HG02763 (cell line): ENCODE measurements around the gene TBXT.
A peak's percentile ranks its signal among the peaks of the same experiment; 100 is the strongest.
"Not testable (repeated sequence)": the region's sequence is repeated elsewhere in the genome, so short reads cannot be mapped to it uniquely, and the experiment has no call there.

Experiments used
- ATAC-seq: cut with Tn5 transposase; IDR thresholded peaks from one replicate; pipeline ENCODE4 v1.9.1; 2021; ENCODE audit warnings: mild to moderate bottlenecking, moderate library complexity; ENCODE audit not compliant: unreplicated experiment

Gene TBXT, protein sequence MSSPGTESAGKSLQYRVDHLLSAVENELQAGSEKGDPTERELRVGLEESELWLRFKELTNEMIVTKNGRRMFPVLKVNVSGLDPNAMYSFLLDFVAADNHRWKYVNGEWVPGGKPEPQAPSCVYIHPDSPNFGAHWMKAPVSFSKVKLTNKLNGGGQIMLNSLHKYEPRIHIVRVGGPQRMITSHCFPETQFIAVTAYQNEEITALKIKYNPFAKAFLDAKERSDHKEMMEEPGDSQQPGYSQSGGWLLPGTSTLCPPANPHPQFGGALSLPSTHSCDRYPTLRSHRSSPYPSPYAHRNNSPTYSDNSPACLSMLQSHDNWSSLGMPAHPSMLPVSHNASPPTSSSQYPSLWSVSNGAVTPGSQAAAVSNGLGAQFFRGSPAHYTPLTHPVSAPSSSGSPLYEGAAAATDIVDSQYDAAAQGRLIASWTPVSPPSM

GRCh38 chr6:166167801-166168615 is at the start of gene TBXT:
Gene TBXT (minus strand): TSS chr6:166167851. CDS start chr6:166167591, 260 bp downstream.
- ATAC-seq = no peak

DNA sequence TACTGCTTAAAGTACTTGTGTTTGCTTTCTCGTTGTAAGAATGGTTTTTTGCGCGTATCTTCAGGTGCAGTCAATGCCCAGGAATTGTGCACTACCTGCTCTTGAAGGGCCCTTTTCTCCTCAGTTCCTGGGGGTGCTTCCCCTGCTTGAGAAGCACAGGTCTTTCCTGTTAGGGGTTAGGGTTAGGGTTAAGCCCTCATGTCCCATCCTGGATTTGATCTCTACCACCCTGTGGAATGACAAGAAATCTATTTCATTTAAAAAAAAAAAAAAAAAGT is 39.6 kb upstream of the TBXT start:
- ATAC-seq = no peak

GRCh38 chr6:166206510-166207283 is 39.0 kb upstream of the TBXT start:
- no peak for ATAC-seq

DNA sequence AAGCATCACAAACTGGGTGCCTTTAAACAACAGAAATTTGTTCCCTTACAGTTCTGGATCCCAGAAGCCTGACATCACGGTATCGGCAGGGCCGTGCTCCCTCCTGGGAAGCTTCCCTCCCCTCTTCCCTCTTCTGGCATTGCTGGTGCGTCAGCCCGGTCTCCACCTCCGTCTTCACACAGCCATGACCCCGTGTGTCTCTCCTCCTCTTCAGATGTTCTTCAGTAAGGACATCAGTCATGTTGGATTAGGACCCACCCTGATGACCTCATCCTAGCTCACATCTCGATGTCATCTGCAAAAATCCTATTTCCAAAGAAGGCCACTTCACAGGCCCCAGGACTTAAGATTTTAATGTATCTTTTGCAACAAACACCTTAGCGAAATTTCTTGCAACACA is 38.4 kb upstream of the TBXT start:
- ATAC-seq = no peak

- ATAC-seq = no peak
These were observed 37.4 kb upstream of the TBXT start for GRCh38 chr6:166204852-166205650.

- no peak for ATAC-seq
These were observed 36.1 kb upstream of the TBXT start for GRCh38 chr6:166203641-166204222.

DNA sequence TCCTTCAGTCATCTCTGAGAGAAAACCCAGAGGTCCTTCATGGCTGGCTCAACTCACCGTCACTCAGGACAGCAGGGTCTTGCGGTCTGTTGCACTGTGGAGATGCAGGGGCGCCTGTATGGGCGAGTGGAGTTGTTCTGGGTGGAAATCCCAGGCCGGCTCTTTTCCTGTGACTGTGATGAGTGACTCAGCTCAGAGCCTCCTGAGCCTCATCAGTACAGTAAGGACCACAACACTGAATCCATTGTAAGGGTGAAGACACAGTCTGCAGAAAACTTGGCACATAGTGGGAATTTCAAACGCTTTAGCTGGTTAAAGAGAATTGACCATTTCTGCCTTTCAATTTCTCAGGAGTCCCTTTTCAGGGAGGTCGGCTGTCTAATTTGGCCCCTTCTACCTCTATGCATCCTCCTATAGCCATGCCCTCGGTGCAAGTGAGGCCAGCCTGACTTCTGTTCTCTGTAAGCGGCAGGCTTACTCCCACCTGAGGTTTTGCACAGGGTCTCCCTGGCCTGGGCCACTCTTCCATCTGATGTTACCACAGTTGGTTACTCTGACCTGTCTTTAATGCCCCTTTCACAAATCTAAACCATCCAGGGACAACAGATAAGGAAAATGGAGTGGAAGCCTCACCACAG is 35.5 kb upstream of the TBXT start:
- ATAC-seq = no peak

GRCh38 chr6:166202321-166202733 is 34.7 kb upstream of the TBXT start:
- peak; percentile 89 for ATAC-seq

DNA sequence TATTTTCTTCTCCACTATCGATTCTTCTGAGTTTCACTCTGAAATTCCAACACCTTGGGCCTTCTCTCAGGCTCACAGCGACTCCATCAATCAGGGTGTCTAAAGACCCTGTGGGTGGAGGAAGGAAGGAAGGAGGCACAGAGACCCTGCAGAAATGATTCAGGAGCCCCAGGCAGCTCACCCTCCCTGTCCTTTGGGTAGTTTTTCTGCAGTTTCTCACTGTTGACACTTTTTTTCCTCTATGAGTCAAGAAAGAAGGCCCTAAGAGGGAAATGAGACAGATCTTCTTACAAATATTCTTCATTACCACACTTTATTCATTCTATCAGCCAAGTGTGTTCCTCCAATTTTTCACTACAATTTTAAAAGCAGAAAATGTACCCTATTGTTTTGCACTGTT is 34.2 kb upstream of the TBXT start:
- peak; percentile 8 for ATAC-seq

DNA sequence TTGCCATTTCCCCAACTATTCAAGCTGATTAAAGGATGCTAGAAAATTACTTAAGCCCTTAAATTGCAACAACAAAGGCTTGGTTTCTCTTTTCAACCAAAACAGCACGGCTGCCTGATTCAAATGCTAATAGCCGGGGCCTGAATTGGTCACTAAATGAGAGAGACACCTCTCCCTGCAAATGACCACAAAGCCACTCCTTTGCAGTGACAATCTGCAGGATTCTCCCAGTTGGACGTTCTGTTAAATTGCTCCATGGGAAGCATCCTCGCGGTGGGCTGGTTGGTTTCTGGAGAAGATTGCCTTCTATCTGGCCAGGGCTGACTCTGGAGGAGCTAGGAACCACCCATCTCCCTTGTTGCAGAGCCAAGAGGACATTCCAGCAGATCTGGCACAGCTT is 29.7 kb upstream of the TBXT start:
- no peak for ATAC-seq

DNA sequence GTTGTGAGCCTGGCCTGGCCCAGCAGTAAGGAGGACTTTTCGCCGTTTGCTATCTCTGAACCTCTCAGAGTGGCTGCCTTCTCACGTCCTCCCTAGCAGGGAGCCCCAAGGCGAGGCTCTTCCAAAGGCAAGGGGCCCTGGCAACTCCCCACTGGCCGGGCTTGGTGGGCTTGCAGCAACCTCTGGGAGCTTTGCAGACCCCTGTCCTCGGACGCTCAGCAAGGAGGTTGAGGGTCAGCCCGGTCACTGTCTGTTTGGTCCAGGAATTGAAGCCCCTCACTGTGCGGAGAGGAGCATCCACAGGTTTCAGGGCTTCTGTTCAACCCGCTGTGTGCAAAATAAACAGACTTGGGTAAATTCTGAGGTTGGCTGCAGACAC is 28.2 kb upstream of the TBXT start:
- no peak for ATAC-seq

DNA sequence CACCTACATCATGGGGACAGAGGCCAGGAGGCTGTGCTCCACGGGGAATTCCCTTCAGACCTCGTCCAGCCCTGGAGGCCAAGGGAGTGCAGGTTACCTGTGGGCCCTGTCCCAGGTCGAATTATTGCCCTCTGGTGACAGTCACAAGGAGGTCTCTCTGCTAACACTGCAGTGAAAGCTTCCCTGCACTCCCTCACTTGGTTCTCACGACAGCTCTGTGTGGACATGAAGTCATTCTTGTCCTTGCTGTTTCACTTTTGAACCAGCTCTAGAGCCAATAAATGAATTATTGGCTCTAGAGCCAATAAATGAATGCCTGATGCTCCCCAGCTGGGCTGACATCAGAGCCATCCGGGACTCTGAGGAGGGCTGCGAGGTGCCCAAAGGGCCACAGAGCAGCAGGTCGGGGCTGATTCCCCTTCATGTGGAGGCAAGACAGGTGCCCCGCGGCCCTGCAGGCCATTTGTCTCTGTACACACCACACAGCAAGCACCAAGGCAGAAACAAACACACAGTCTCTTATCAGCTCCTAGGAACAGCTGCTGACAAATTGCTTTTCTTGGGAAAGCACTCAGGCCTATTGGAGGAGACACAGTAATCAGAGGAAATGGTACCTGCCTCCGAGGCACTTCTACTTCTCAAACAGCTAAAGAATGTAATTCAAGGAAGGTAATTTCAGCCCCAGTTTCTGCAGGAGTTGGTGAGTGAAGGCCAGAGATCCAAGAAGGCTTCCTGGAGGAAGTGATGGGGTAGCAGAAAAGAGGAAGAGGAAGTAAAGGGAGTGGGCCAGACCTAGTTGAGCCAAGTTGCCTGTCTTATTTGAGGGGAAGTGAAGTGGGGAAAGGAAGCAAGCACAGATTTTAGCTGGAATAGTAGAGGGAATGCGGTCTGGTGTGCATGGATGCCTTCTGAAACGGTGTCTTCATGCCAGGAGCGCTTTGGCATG is 27.5 kb upstream of the TBXT start:
- no peak for ATAC-seq

GRCh38 chr6:166192557-166192956 is 24.9 kb upstream of the TBXT start:
- ATAC-seq = no peak

- ATAC-seq = no peak
These were observed 24.5 kb upstream of the TBXT start for GRCh38 chr6:166192136-166192535.

GRCh38 chr6:166179704-166180103 is 12.1 kb upstream of the TBXT start:
- no peak for ATAC-seq

DNA sequence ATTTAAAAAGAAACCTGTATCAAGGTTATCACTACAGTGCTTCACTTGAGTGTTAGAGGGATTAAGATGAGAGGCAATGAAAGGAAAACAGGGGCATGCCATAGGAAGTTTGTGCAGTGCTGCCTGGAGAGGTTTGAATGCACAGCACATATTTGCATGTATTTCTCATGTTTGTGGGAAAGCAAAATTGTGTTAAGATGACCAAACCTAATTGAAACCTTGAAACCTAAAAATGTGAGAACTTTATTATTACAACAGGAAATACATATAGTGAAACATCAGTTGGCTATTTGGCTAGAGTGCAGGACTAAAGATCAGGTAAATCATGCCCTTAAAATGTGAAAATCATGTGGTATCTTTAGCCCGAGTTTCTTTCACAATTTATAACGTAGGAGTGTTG is 8.5 kb upstream of the TBXT start:
- ATAC-seq = no peak

DNA sequence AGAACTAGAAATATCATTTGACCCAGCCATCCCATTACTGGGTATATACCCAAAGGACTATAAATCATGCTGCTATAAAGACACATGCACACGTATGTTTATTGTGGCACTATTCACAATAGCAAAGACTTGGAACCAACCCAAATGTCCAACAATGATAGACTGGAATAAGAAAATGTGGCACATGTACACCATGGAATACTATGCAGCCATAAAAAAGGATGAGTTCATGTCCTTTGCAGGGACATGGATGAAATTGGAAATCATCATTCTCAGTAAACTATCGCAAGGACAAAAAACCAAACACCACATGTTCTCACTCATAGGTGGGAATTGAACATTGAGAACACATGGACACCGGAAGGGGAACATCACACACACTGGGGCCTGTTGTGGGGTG is 7.4 kb upstream of the TBXT start:
- ATAC-seq = not testable (repeated sequence)

DNA sequence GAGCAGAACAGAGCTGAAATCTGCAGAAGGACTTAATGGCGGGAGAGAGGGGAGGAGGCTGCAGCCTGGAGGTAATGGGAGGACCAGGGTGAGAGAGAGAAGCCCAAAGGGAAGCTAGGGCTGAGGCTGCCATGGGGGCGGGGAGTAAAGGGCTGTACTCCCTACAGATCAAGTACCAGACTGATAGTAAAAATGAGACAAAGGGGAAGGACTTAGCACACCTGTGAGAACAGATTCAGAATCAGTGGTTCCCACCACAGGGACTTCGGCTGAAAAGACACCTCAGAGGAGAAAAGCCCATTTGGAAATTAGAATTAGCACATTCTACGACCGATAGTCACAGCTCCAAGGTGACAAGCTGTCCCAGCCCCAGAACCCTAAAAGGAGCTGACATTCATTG is 6.4 kb upstream of the TBXT start:
- ATAC-seq = no peak
